PC-9 (cell line): Measurements from ENCODE around the gene CNOT10. TPM values are rescaled to one million over a fixed set of nuclear protein-coding genes. Genes with fewer than 3 reads are reported as not detected.

Source experiments
- BruUV-seq: library from RNA; stranded (reverse); fragments of 400-500 nt; replicated peaks from 2 replicates; lab custom pipeline; 2021; lab: Mats Ljungman, UMichigan
- CTCF ChIA-PET: fragments of 300-600 bp; sonication (Branson Sonifier 250); formaldehyde crosslinking; loops from one replicate; lab custom pipeline; 2022; ENCODE audit warnings: antibody characterized with exemption; lab: Charles Lee
- POLR2A ChIA-PET: fragments of 300-600 bp; sonication (Branson Sonifier 250); formaldehyde crosslinking; loops from one replicate; lab custom pipeline; 2022; ENCODE audit warnings: antibody characterized with exemption; ENCODE audit not compliant: unreplicated experiment; lab: Charles Lee
- DNase-seq, 2 experiments: peaks; one replicate each; pipeline versions ENCODE4 v3.0.0 to v3.0.0-alpha.2; 2015 to 2022; ENCODE audit warnings: mixed read lengths in 1 of 2
- H2AFZ ChIP-seq: fragments of 200-600 bp; sonication (generic); 2 replicates; pipeline ENCODE4 v1.8.1; 2017; ENCODE audit warnings: antibody characterized with exemption
- H3F3A ChIP-seq: fragments of 200-600 bp; sonication (generic); 2 replicates; pipeline ENCODE4 v1.8.1; 2017; ENCODE audit warnings: antibody characterized with exemption, mild to moderate bottlenecking, low read depth; ENCODE audit not compliant: insufficient read depth
- H3K27ac ChIP-seq: fragments of 200-600 bp; sonication (generic); 2 replicates; pipeline ENCODE4 v1.6.1; 2016; ENCODE audit warnings: mixed run types
- H3K27me3 ChIP-seq: fragments of 200-600 bp; sonication (generic); 2 replicates; pipeline ENCODE4 v1.6.1; 2016; ENCODE audit warnings: low read depth, mixed run types; ENCODE audit not compliant: insufficient read depth
- H3K36me3 ChIP-seq: fragments of 200-600 bp; sonication (generic); 2 replicates; pipeline ENCODE4 v1.6.1; 2016; ENCODE audit warnings: low read depth, mixed run types
- H3K4me1 ChIP-seq: fragments of 200-600 bp; sonication (generic); replicated peaks from 2 replicates; pipeline ENCODE4 v1.6.1; 2016; ENCODE audit warnings: mixed run types; ENCODE audit not compliant: insufficient read depth
- H3K4me2 ChIP-seq: fragments of 200-600 bp; sonication (generic); 2 replicates; pipeline ENCODE4 v1.6.1; 2017; ENCODE audit warnings: mixed run types
- H3K4me3 ChIP-seq: fragments of 200-600 bp; sonication (generic); 2 replicates; pipeline ENCODE4 v1.6.1; 2016; ENCODE audit warnings: mixed run types
- H3K79me2 ChIP-seq: fragments of 200-600 bp; sonication (generic); 2 replicates; pipeline ENCODE4 v1.6.1; 2017; ENCODE audit warnings: low read depth, mixed run types
- H3K9me2 ChIP-seq: fragments of 200-600 bp; sonication (generic); 2 replicates; pipeline ENCODE4 v1.8.1; 2017; ENCODE audit warnings: mild to moderate bottlenecking; ENCODE audit not compliant: insufficient read depth
- H3K9me3 ChIP-seq: fragments of 200-600 bp; sonication (generic); 2 replicates; pipeline ENCODE4 v1.8.1; 2016; ENCODE audit warnings: low read depth; ENCODE audit not compliant: insufficient read depth
- H4K20me1 ChIP-seq: fragments of 200-600 bp; sonication (generic); 2 replicates; pipeline ENCODE4 v1.8.1; 2017; ENCODE audit not compliant: insufficient read depth
- EZH2 ChIP-seq: fragments of 200-600 bp; sonication (generic); IDR thresholded peaks from 2 replicates; pipeline ENCODE4 v1.8.0; 2017; ENCODE audit warnings: antibody characterized with exemption, low read depth
- intact Hi-C: fragments of 100-400 bp; cut with micrococcal nuclease; formaldehyde crosslinking; loops from one replicate; pipeline ENCODE4 v1.10.0; 2022; ENCODE audit not compliant: unreplicated experiment
- total RNA-seq: library from RNA; stranded (reverse); gene quantifications from 2 replicates; pipeline ENCODE4 v1.2.3, GENCODE V29; 2021
- TF ChIP-seq, protein P1 (sequence below): fragments of 200-600 bp; sonication (generic); conservative IDR thresholded peaks from 2 replicates; pipeline ENCODE4 v1.6.1; 2017; ENCODE audit warnings: mixed run types, antibody characterized with exemption, mild to moderate bottlenecking, moderate library complexity

CNOT10 gene
- total RNA-seq, 1 experiment from 2014 or later: 43.7 TPM

DNA sequence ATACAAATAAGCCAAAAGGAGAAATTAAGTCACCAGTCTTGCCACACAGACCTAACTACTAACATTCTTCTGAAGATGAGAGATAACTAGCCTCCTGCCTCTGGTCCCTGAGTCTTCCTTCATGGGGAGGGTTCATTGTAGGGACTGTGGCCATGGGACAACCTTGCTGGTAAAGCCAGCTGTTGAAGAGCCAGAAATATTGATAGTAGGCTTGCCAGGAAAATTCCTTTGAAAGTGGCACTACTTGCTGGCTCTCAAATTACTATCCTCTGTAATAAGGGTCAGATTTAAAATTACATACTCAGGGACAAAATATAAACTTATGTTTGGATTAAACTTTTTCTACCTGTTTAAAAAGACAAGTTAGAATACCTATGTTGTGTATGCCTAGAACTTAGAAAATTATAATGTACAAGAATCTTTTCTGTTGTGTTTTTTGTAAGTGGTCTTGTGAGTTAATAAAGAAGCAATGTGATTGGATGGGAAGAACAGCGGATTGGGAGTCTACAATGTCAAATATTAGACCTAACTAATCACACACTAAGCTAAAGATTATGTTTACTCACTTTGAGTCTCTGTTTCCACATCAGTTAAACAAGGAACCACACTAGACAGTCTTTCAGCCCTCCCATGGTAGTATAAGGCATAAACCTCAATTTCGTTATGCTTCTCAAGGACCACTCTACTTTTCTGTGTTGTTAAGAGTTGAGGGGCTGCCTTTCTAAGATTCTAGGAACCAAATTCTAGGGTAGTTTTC is 72.8 kb downstream of the CNOT10 start:
- no peaks in the 10 kb centered on the region for H3K27me3 ChIP-seq
- ChIA-PET POLR2A (no interaction called here), CTCF (no interaction called here)
- no peaks in the 10 kb centered on the region for H3K9me2 ChIP-seq
- intact Hi-C loops: no loop called here
- no peaks in the 10 kb centered on the region for H3K79me2 ChIP-seq
- TF ChIP-seq, protein P1, sequence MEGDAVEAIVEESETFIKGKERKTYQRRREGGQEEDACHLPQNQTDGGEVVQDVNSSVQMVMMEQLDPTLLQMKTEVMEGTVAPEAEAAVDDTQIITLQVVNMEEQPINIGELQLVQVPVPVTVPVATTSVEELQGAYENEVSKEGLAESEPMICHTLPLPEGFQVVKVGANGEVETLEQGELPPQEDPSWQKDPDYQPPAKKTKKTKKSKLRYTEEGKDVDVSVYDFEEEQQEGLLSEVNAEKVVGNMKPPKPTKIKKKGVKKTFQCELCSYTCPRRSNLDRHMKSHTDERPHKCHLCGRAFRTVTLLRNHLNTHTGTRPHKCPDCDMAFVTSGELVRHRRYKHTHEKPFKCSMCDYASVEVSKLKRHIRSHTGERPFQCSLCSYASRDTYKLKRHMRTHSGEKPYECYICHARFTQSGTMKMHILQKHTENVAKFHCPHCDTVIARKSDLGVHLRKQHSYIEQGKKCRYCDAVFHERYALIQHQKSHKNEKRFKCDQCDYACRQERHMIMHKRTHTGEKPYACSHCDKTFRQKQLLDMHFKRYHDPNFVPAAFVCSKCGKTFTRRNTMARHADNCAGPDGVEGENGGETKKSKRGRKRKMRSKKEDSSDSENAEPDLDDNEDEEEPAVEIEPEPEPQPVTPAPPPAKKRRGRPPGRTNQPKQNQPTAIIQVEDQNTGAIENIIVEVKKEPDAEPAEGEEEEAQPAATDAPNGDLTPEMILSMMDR: no peak
- no peak for TF ChIP-seq EZH2
- H3F3A ChIP-seq: no peaks in the 10 kb centered on the region
- no peaks in the 10 kb centered on the region for H3K36me3 ChIP-seq
- no peaks in the 10 kb centered on the region for H4K20me1 ChIP-seq
- no peak overlapping the region for H3K4me3 ChIP-seq
- H2AFZ ChIP-seq: no peak overlapping the region
- H3K9me3 ChIP-seq: no peaks in the 10 kb centered on the region
- no TSS peak for BruUV-seq
- H3K4me1 ChIP-seq: no peaks in the 10 kb centered on the region
- H3K27ac ChIP-seq: no peak overlapping the region
- DNase-seq: no peak
- no peak overlapping the region for H3K4me2 ChIP-seq

DNA sequence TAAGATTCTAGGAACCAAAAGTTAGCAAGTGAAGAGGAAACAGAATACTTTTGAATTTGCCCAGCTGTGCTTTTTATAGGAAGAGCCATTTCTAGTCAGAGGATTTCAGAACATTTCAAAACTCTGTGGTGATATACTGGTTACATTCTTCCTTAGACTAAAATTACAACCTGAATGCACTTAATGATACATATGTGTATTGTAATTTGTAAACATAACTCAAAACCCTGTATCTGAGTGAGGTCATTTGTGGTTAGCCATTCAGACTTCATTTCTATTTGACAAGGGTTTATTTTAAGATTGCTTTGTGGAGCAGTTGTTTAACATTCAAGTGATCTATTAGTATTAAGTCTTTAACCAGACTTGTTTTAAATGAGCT is 73.4 kb downstream of the CNOT10 start:
- DNase-seq: no peak
- no peaks in the 10 kb centered on the region for H3K9me3 ChIP-seq
- no peaks in the 10 kb centered on the region for H3K9me2 ChIP-seq
- no peaks in the 10 kb centered on the region for H3K4me1 ChIP-seq
- H2AFZ ChIP-seq: no peak overlapping the region
- intact Hi-C loops: no loop called here
- no peak overlapping the region for H3K4me3 ChIP-seq
- H3K79me2 ChIP-seq: no peaks in the 10 kb centered on the region
- ChIA-PET CTCF (no interaction called here), POLR2A (no interaction called here)
- TF ChIP-seq EZH2: no peak
- TF ChIP-seq, protein P1: no peak
- H3K36me3 ChIP-seq: no peaks in the 10 kb centered on the region
- H3K27ac ChIP-seq: no peak overlapping the region
- H3K27me3 ChIP-seq: no peaks in the 10 kb centered on the region
- no TSS peak for BruUV-seq
- no peaks in the 10 kb centered on the region for H3F3A ChIP-seq
- H3K4me2 ChIP-seq: no peak overlapping the region
- no peaks in the 10 kb centered on the region for H4K20me1 ChIP-seq

DNA sequence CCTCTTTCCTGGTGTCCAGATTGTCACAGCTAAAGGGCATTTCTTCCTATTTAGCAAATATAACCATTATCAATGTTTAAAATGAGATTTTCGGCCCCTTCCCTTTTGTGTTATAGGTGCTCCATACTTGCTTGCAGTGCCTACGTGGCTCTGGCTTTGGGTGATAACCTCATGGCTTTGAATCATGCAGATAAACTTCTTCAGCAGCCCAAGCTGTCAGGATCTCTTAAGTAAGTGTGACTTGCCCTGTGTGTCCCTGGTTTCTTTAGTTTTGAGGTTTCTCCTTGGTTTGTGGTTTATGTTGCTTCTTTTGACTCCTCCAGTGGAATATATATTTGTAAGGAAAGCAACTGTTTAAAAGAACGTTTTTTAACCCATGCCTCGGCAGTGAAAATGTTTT is 74.4 kb downstream of the CNOT10 start:
- Histone ChIP-seq H3K27me3 (no peaks in the 10 kb centered on the region), H4K20me1 (no peaks in the 10 kb centered on the region), H3K27ac (no peak overlapping the region), H3K4me3 (no peak overlapping the region), H3K9me2 (no peaks in the 10 kb centered on the region), H3F3A (no peaks in the 10 kb centered on the region), H3K9me3 (no peaks in the 10 kb centered on the region), H3K4me1 (no peaks in the 10 kb centered on the region), H3K4me2 (no peak overlapping the region), H2AFZ (no peak overlapping the region), H3K36me3 (no peaks in the 10 kb centered on the region), H3K79me2 (no peaks in the 10 kb centered on the region)
- intact Hi-C loops: no loop called here
- DNase-seq: no peak
- BruUV-seq: no TSS peak
- TF ChIP-seq EZH2: no peak
- TF ChIP-seq, protein P1: no peak
- POLR2A ChIA-PET: no interaction called here
- CTCF ChIA-PET: no interaction called here
